AG04450 (cell line): ENCODE measurements around the gene SHC3. TPM values are rescaled to one million over a fixed set of nuclear protein-coding genes. Genes with fewer than 3 reads are reported as not detected.

Source experiments
- CTCF ChIA-PET: fragments of 300-600, 350-600 bp; formaldehyde crosslinking; extraction: SDS; loops from one replicate; lab custom pipeline; 2022; ENCODE audit warnings: antibody characterized with exemption, inconsistent platforms; lab: Charles Lee
- POLR2A ChIA-PET: fragments of 350-600 bp; formaldehyde crosslinking; extraction: SDS; loops from one replicate; lab custom pipeline; 2021; ENCODE audit warnings: antibody characterized with exemption, inconsistent platforms; lab: Yijun Ruan, JAX
- DNase-seq: peaks from one replicate; pipeline ENCODE4 v3.0.0-alpha.2; 2011; ENCODE audit warnings: low read depth, low spot score
- H3K27ac ChIP-seq: one replicate; pipeline ENCODE4 v1.5.1; 2012; ENCODE audit warnings: low read depth, low read length, control low read depth
- H3K27me3 ChIP-seq: one replicate; pipeline ENCODE4 v1.6.0; 2012; ENCODE audit warnings: low read length; ENCODE audit not compliant: control insufficient read depth, insufficient read depth
- H3K4me3 ChIP-seq: 2 replicates; pipeline ENCODE4 v1.5.1; 2011; ENCODE audit warnings: mild to moderate bottlenecking, low read depth, low read length, control low read depth
- H3K9me3 ChIP-seq: 2 replicates; pipeline ENCODE4 v1.5.1; 2012; ENCODE audit warnings: low read length; ENCODE audit not compliant: control insufficient read depth, insufficient read depth
- CTCF ChIP-seq: IDR thresholded peaks from 2 replicates; pipeline ENCODE4 v1.5.1; 2011; ENCODE audit warnings: low read depth, low read length, control low read depth, inconsistent platforms
- polyA plus RNA-seq: library from polyadenylated mRNA; depleted of rRNA; stranded (reverse); fragments of >200 nt; gene quantifications from 2 replicates; pipeline ENCODE4 v1.2.3, GENCODE V29; 2011

The SHC3 gene
- polyA plus RNA-seq, 1 experiment = 4.3 TPM

DNA sequence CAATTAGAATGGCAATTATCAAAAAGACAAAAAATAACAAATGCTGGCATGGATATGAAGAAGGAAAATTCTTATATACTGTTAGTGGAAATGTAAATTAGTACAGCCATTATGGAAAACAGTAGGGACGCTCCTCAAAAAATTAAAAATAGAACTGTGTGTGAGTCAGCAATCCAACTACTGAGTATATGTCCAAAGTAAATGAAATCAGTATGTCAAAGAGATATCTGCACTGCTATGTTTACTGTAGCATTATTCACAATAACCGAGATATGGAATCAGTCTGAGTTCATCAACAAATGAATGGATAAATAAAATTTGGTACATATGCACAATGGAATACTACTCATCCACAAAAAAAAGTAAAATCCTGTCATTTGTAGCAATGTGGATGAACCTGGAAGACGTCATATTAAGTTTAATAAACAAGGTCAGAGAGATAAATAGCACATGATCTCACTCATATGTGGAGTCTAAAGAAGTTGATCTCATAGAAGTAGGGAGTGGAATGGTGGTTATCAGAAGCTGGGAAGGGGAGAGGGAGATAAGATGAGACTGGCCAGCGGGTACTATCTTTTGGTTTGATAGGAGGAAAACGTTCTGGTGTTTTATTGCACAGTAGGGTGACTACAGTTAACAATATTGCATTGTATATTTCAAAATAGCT, 16.6 kb upstream of the SHC3 start:
- Histone ChIP-seq H3K27ac (no peak overlapping the region), H3K27me3 (no peaks in the 10 kb centered on the region), H3K9me3 (no peaks in the 10 kb centered on the region), H3K4me3 (no peak overlapping the region)
- ChIA-PET CTCF (no interaction called here), POLR2A (no interaction called here)
- no peak for DNase-seq
- TF ChIP-seq CTCF = no peak

- Histone ChIP-seq H3K9me3 (no peaks in the 10 kb centered on the region), H3K27me3 (no peaks in the 10 kb centered on the region), H3K4me3 (no peak overlapping the region), H3K27ac (no peak overlapping the region)
- CTCF ChIA-PET = no interaction called here
- no peak for TF ChIP-seq CTCF
- POLR2A ChIA-PET = no interaction called here
- no peak for DNase-seq
These were observed 16.0 kb upstream of the SHC3 start for GRCh38 chr9:89194421-89195130.

- CTCF ChIA-PET = no interaction called here
- POLR2A ChIA-PET = no interaction called here
- Histone ChIP-seq H3K27me3 (peaks cover 5% of the 10 kb centered on the region), H3K27ac (no peak overlapping the region), H3K4me3 (no peak overlapping the region), H3K9me3 (no peaks in the 10 kb centered on the region)
- DNase-seq = no peak
- TF ChIP-seq CTCF = no peak
These were observed 12.4 kb upstream of the SHC3 start for GRCh38 chr9:89191004-89191403.

DNA sequence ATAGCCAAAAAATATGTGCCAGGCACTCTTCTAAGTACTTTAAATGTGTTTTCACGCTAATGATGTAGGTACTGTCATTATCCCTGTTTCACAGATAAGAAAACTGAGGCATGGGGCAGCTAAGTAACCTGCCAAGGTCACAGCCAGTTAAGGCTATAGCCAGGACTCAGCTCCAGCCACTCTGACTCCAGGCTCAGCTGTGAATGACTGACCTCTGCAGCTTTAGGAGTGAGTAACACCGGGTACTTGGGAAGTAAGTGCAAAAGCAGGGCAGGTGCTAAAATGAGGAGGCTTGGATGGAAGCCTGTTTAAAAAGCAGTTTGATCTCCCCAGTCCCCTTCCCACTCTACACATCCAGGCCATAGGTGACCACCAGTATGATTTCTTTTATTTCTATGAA, 10.6 kb upstream of the SHC3 start:
- no peak overlapping the region for H3K4me3 ChIP-seq
- no peak for DNase-seq
- H3K27ac ChIP-seq = no peak overlapping the region
- H3K9me3 ChIP-seq = no peaks in the 10 kb centered on the region
- H3K27me3 ChIP-seq = peaks cover 5% of the 10 kb centered on the region
- CTCF ChIA-PET = no interaction called here
- POLR2A ChIA-PET = no interaction called here
- no peak for TF ChIP-seq CTCF

- peaks cover 5% of the 10 kb centered on the region for H3K27me3 ChIP-seq
- ChIA-PET CTCF (no interaction called here), POLR2A (no interaction called here)
- H3K27ac ChIP-seq = no peak overlapping the region
- H3K4me3 ChIP-seq = no peak overlapping the region
- no peaks in the 10 kb centered on the region for H3K9me3 ChIP-seq
- TF ChIP-seq CTCF = no peak
- no peak for DNase-seq
These were observed 9.3 kb upstream of the SHC3 start for GRCh38 chr9:89187950-89188349.
